Stimulated activated CD8-positive, alpha-beta memory T cell treated with anti-CD3 and anti-CD28 coated beads, Interleukin-7, amount 100 ng/mL, for 48 hours (primary cell): ENCODE data around the gene SUPT3H.

Source experiments
- DNase-seq, 2 donors: peaks; one replicate each; pipeline ENCODE4 v3.0.0-alpha.2; 2020; ENCODE audit warnings: low read depth in 1 of 2; ENCODE audit errors: extremely low read depth in 1 of 2

The SUPT3H gene

GRCh38 chr6:44967481-44967880, 410.3 kb downstream of the SUPT3H start:
- DNase-seq: no peak

- no peak for DNase-seq
These were observed 411.2 kb downstream of the SUPT3H start for GRCh38 chr6:44966449-44967092.

GRCh38 chr6:44965708-44966107, 412.0 kb downstream of the SUPT3H start:
- no peak for DNase-seq

GRCh38 chr6:44960898-44961297, 416.8 kb downstream of the SUPT3H start:
- DNase-seq: no peak

- no peak for DNase-seq
These were observed 418.1 kb downstream of the SUPT3H start for GRCh38 chr6:44959651-44960050.

GRCh38 chr6:44957156-44957555, 420.6 kb downstream of the SUPT3H start:
- DNase-seq: no peak

GRCh38 chr6:44956396-44956795, 421.3 kb downstream of the SUPT3H start:
- DNase-seq: no peak

GRCh38 chr6:44955145-44955544, 422.6 kb downstream of the SUPT3H start:
- no peak for DNase-seq

GRCh38 chr6:44954281-44954680, 423.5 kb downstream of the SUPT3H start:
- no peak for DNase-seq

GRCh38 chr6:44951253-44951747, 426.4 kb downstream of the SUPT3H start:
- no peak for DNase-seq

GRCh38 chr6:44949596-44950201, 428.0 kb downstream of the SUPT3H start:
- DNase-seq: no peak

- DNase-seq: no peak
These were observed 434.2 kb downstream of the SUPT3H start for GRCh38 chr6:44943541-44943940.

- no peak for DNase-seq
These were observed 434.9 kb downstream of the SUPT3H start for GRCh38 chr6:44942798-44943197.

GRCh38 chr6:44942201-44942600, 435.5 kb downstream of the SUPT3H start:
- no peak for DNase-seq

- no peak for DNase-seq
These were observed 437.4 kb downstream of the SUPT3H start for GRCh38 chr6:44940367-44940766.

- DNase-seq: no peak
These were observed 441.9 kb downstream of the SUPT3H start for GRCh38 chr6:44935693-44936300.

- no peak for DNase-seq
These were observed 444.6 kb downstream of the SUPT3H start for GRCh38 chr6:44933108-44933507.

GRCh38 chr6:44932651-44933091, 445.1 kb downstream of the SUPT3H start:
- DNase-seq: no peak

GRCh38 chr6:44931385-44931784, 446.3 kb downstream of the SUPT3H start:
- no peak for DNase-seq

- DNase-seq: no peak
These were observed 451.2 kb downstream of the SUPT3H start for GRCh38 chr6:44926556-44926955.

GRCh38 chr6:44925100-44925739, 452.5 kb downstream of the SUPT3H start:
- DNase-seq: no peak

GRCh38 chr6:44923444-44923843, 454.3 kb downstream of the SUPT3H start:
- DNase-seq: no peak
